HG03064 (cell line): ENCODE measurements around the gene ARHGAP5.
A peak's percentile ranks its signal among the peaks of the same experiment; 100 is the strongest.

Experiments used
- ATAC-seq: cut with Tn5 transposase; IDR thresholded peaks from one replicate; pipeline ENCODE4 v1.9.1; 2021; ENCODE audit warnings: low read depth; ENCODE audit not compliant: unreplicated experiment

The ARHGAP5 gene

GRCh38 chr14:32076278-32077080, 625 bp upstream of the ARHGAP5 start:
- peak; percentile 60 for ATAC-seq

- no peak for ATAC-seq
Observed at GRCh38 chr14:32078023-32078857, 1.1 kb downstream of the ARHGAP5 start.

- no peak for ATAC-seq
Observed at GRCh38 chr14:32078858-32079216, 1.7 kb downstream of the ARHGAP5 start.

- ATAC-seq, result no peak
Observed at GRCh38 chr14:32079264-32079663, 2.2 kb downstream of the ARHGAP5 start.

- ATAC-seq, result no peak
Observed at GRCh38 chr14:32080001-32080510, 3.0 kb downstream of the ARHGAP5 start.

GRCh38 chr14:32081901-32082300, 4.8 kb downstream of the ARHGAP5 start:
- ATAC-seq, result no peak

- ATAC-seq, result no peak
Observed at GRCh38 chr14:32083315-32083624, 6.2 kb downstream of the ARHGAP5 start.

- no peak for ATAC-seq
Observed at GRCh38 chr14:32083789-32084188, 6.7 kb downstream of the ARHGAP5 start.

- ATAC-seq, result no peak
Observed at GRCh38 chr14:32085182-32085844, 8.2 kb downstream of the ARHGAP5 start.

GRCh38 chr14:32085845-32086383, 8.8 kb downstream of the ARHGAP5 start:
- no peak for ATAC-seq

GRCh38 chr14:32087173-32087861, 10.2 kb downstream of the ARHGAP5 start:
- ATAC-seq, result no peak

GRCh38 chr14:32087907-32088306, 10.8 kb downstream of the ARHGAP5 start:
- no peak for ATAC-seq

GRCh38 chr14:32090686-32091085, 13.6 kb downstream of the ARHGAP5 start:
- no peak for ATAC-seq

GRCh38 chr14:32099473-32099872, 22.4 kb downstream of the ARHGAP5 start:
- no peak for ATAC-seq

- no peak for ATAC-seq
Observed at GRCh38 chr14:32100175-32100574, 23.1 kb downstream of the ARHGAP5 start.

GRCh38 chr14:32102152-32102787, 25.2 kb downstream of the ARHGAP5 start:
- no peak for ATAC-seq

GRCh38 chr14:32102968-32103367, 25.9 kb downstream of the ARHGAP5 start:
- ATAC-seq, result no peak

GRCh38 chr14:32104308-32104707, 27.2 kb downstream of the ARHGAP5 start:
- ATAC-seq, result no peak

- ATAC-seq, result no peak
Observed at GRCh38 chr14:32104803-32105202, 27.7 kb downstream of the ARHGAP5 start.
